ENCODE results near the gene CD320.
A peak's percentile ranks its signal among the peaks of the same experiment; 100 is the strongest.
"Not testable (repeated sequence)": the region's sequence is repeated elsewhere in the genome, so short reads cannot be mapped to it uniquely, and the experiment has no call there.

CD320 gene

GRCh38 chr19:8332976-8333766 lies 25.0 kb upstream of the CD320 start:
- DNase-seq, result no peak

DNA sequence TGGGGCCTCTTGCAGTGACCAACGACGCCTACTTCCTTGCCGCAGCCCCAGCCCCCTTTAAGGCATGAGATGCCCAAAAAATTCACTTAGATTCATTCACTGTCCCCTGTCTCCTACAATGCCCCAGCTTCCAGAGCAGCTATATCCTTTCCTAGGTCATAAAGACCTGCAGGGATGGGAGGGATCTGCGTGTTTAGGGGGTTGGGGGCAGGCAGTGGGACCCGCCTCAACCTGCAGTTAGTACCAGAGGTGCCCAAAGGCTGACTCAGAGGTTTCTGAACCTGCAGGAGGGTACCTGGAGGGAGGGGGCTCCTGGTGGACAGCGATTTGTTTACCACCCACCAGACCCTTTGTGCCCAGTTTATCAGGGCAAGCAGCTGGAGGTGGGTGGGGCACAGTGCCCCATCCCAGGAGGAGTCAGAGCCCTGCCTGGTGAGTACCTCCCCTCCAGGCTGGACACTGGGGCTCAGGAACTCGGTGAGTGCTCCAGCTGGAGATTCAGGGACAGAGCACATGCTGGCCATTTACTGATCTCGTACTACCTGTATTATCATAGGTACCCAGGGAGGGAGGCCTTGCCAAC lies 23.2 kb upstream of the CD320 start:
- DNase-seq, result no peak

DNA sequence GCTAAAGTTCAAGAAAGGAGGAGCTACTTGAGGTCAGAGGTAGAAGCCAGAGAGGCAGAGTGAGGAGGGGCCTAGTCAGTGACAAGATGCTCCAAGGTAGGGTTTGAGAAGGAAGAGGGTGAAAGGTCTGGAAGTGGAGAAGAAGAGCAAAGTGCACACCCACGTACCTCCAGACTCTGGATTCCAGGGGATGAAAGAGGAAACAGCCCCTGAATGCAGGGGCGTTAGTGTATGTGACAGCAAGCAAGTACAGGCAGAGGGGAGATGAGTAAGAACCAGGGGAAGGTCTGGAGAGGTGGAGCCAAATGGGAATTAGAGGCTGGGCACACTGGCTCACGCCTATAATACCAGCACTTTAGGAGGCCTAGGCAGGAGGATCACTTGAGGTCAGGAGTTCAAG lies 21.8 kb upstream of the CD320 start:
- DNase-seq, result no peak

GRCh38 chr19:8325454-8325853 lies 17.3 kb upstream of the CD320 start:
- DNase-seq, result no peak

DNA sequence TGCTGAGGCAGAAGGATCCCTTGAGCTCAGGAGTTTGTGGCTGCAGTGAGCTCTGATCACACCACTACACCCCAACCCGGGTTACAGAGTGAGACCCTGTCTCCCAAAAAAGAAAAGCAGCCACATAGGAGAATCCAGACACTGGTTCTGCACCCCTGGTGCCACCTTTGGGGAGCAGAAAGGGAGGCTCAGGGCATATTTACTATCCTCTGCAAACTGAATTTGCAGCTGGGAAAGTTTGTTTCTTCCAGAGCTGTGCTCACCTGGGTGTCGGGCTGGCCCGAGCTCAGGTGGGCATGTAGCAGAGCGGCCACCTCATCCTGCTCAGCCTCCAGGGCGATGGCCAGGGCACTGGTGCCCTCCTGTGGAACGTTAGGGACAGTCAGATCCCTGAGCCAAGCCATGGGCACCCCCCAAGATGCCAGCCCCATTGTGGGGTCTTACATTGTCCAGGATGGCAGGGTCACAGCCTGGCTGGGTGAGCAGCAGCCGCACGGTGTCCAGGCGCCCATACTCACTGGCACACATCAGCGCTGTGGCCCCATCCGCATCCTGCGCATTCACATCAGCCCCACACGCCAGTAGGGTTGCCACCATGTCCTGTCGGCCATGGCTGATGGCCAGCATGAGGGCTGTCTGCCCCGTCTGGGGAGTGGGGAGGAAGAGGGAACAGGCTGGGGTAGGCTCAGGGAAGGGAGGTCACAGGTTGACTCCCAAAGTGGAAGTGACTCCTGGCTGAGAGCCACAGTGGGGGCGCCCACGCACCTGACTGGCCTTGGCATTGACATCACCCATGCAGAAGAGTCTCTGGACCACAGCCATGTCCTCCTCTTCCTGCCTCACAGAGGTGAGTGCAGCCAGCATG lies 16.3 kb upstream of the CD320 start:
- DNase-seq, result no peak

- DNase-seq, result no peak
These were observed 15.6 kb upstream of the CD320 start for GRCh38 chr19:8323781-8324185.

GRCh38 chr19:8322638-8322997 lies 14.5 kb upstream of the CD320 start:
- DNase-seq, result no peak

GRCh38 chr19:8321986-8322637 lies 14.0 kb upstream of the CD320 start:
- DNase-seq, result no peak

- peak; percentile 93 to 97 (median 95) for DNase-seq
These were observed 13.2 kb upstream of the CD320 start, which contains the start of the genes NDUFA7 and RPS28 for GRCh38 chr19:8321067-8321985. Gene NDUFA7, minus strand, starts transcription at chr19:8321375. Its CDS starts 17 bp downstream, at chr19:8321358. Gene RPS28, plus strand, starts transcription at chr19:8321496. Its CDS starts 35 bp downstream, at chr19:8321531.

DNA sequence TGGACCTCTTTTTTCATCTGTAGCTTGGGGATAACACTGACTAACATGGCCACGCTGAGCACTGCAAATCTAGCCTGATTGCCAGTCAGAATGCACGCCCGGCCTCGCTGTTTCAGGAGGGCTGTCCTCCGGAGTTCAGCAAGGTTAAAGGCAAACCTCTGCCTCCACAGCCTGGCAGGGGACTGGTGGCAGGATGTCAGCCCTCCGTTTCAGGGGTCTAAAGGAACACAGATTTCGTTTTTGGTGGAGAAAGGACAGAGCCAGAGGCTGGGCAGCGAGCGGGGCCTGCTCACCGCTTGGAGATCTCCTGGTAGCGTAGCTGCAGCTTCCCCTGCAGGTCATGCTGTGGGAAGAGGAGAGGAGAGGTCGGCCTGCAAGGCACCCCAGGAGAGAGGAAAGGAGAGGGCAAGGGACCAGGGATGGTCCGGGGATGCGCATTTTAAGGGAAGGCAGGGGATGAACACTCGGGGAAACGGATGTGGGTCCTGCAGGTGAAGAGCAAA lies 12.5 kb upstream of the CD320 start:
- DNase-seq, result peak in 1 of 5 experiments; percentile 37

GRCh38 chr19:8319807-8320520 lies 11.8 kb upstream of the CD320 start:
- no peak for DNase-seq

DNA sequence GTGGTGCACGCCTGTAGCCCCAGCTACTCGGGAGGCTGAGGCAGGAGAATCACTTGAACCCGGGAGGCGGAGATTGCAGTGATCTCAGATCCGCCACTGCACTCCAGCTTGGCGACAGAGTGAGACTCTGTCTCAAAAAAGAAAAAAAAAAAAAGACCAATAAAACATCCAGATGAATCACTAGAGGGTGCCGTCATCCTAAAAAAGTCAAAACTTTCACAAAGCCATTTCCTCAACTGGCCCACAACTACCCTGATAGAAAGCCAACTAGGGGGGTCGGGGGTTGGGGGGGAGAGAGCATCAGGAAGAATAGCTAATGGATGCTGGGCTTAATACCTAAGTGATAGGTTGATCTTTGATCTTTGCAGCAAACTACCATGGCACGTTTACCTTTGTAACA lies 10.7 kb upstream of the CD320 start:
- not testable (repeated sequence) for DNase-seq

DNA sequence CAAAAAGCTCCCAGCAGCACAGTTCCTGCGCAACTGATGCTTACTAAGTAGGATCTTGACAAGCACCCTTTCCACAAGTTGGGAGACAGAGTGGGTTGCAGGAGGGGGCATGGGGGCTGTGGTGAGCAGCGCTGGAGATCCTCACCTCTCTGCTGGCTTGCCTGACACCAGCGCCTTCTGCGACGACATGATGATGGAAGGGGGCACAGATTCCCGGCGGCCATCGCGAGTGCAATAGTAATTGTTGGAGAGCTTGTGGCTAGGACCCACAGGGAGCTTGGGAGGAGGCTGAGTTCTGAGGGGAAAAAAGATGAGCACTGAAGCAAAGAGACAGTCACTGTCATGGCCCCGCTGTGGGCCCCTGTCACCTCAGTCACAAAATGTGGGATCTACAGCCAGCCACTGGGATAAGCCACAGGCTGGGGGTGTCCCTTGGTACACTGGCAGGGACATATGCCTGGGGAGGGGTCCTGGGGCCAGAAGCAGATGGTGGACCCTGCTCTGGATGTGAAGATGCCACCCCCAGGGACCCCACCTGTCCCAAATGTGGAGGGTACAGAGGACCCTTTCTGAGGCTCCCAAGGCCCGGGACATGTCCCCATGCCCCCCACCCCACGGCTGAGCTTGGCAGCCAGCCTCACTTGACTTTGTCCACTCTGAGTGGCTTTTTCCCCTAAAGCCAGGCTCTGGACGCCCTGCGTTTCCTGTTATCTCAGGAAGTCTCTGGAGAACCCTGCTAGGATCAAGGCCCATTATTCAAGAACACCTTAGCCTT lies 8.4 kb upstream of the CD320 start:
- DNase-seq, result no peak

- not testable (repeated sequence) for DNase-seq
These were observed 7.0 kb upstream of the CD320 start for GRCh38 chr19:8314981-8315640.

- DNase-seq, result no peak
These were observed 3.5 kb upstream of the CD320 start for GRCh38 chr19:8311461-8312260.

GRCh38 chr19:8310342-8311055 lies 2.3 kb upstream of the CD320 start:
- DNase-seq, result no peak

DNA sequence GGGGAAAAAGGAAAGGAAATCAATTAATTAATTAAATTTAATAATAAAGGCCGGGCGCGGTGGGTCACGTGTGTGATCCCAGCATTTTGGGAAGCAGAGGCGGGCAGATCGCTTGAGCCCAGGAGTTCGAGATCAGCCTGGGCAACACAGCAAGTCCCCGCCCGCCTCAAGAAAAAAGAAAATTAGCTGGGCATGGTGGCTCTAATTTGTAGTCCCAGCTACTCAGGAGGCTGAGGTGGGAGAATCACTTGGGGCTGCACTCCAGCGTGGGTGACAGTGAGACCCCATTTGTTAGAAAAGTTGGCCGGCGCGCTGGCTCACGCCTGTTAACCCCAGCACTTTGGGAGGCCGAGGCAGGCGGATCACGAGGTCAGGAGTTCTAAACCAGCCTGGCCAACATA lies 733 bp upstream of the CD320 start:
- no peak for DNase-seq

Data from T-helper 2 cell (primary cell).